AML-193 (cell line): ENCODE data around the gene ZNF358.
A peak's percentile ranks its signal among the peaks of the same experiment; 100 is the strongest.
"Not testable (repeated sequence)": the region's sequence is repeated elsewhere in the genome, so short reads cannot be mapped to it uniquely, and the experiment has no call there.

Experiments used
- DNase-seq, 2 experiments: peaks; one replicate each; lab custom pipeline; 2025; lab: John Stamatoyannopoulos, UW

The ZNF358 gene

DNA sequence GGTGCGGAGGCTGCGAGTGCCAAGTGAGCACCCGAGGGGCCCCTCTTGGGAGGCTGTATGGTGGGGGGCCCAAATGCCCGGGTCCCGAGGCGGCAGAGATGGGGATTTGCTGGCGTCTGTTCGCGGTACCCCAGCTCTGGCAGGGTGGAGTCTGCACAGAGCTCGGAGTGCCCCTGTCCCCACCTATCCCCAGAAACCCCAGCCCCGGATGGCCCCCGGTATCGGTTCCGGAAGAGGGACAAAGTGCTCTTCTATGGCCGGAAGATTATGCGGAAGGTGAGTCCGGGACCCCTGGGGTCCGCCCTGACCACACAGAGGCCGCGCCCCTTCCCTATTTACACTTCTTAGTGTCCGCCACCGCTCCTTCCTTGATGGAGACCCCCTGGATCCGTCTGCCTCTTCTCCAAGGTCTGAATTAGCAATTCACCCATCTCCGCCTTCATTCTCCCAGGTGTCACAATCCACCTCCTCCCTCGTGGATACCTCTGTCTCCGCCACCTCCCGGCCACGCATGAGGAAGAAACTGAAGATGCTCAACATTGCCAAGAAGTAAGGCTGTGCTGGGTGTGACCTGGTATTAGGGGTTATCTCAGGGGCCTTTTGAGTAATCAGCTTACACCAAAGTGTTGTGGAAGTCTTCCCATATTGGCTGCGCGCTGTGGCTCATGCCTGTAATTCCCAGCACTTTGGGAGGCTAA, 20.2 kb downstream of the ZNF358 start:
- no peak for DNase-seq

DNA sequence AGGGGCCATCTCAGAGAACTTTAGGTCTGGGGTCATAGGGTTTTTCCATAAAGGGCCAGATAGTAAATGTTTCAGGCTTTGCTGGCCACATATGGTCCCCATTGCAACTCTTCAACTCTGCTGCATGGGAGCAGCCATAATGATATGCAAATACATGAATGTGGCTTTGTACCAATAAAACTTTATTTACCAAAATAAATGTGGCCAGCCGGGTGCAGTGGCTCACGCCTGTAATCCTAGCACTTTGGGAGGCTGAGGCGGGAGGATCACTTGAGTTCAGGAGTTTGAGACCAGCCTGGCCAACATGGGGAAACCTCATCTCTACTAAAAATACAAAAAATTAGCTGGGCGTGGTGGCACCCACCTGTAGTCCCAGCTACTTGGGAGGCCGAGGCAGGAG, 23.1 kb downstream of the ZNF358 start:
- not testable (repeated sequence) for DNase-seq

DNA sequence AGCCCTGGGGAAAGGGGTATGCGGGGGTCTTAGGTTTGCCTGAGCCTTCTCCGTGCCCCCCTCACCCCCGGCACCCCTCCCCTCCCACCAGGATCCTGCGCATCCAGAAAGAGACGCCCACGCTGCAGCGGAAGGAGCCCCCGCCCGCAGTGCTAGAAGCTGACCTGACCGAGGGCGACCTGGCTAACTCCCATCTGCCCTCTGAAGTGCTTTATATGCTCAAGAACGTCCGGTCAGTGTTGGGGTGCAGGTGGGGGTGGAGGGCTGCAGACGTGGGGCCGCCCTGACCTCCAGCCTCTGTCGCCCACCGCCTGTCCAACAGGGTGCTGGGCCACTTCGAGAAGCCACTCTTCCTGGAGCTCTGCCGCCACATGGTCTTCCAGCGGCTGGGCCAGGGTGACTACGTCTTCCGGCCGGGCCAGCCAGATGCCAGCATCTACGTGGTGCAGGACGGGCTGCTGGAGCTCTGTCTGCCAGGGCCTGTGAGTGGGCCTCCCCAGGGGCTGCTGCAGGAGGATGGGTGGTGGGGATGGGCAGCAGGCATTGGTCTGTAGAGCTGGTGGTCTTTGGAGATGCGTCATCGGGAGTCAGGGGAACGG, 24.0 kb downstream of the ZNF358 start:
- DNase-seq: no peak

DNA sequence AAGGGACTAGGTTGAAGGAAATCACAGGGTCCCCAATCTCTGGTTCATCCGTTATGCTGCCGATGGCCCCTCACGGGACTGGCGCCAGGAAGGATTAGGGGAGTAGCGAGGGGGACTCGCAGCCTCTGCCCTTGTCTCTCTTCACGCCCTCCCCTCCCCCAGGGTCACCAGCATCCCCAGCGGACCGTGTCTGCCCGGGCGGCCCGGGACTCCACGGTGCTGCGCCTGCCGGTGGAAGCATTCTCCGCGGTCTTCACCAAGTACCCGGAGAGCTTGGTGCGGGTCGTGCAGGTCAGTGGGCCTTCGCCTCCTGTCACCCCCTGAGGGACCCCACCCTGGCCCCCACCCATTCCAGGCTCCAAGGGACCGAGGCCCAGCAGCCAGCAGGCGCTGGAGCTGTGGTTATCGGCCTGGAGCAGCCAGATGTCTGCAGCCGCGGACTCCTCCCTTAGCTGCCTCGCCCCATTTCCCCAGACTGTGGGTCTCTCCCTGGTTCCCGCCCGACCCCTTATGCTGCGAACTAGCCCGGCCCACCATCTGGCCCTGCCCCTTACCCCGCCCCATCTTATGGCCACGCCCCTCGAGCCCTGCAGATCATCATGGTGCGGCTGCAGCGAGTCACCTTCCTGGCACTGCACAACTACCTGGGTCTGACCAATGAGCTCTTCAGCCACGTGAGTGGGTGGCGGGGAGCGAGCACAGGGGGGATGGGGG, 25.0 kb downstream of the ZNF358 start:
- no peak for DNase-seq

DNA sequence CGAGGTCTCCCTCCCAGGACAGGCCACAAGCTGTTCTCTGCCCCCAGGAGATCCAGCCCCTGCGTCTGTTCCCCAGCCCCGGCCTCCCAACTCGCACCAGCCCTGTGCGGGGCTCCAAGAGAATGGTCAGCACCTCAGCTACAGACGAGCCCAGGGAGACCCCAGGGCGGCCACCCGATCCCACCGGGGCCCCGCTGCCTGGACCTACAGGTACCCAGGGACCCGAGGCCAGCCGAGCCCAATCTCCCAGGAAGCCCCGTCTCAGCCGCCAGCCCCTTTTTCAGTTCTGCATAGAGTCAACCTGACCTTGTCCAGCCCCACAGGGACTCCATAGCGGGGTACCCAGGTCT, 25.5 kb downstream of the ZNF358 start:
- DNase-seq: no peak

DNA sequence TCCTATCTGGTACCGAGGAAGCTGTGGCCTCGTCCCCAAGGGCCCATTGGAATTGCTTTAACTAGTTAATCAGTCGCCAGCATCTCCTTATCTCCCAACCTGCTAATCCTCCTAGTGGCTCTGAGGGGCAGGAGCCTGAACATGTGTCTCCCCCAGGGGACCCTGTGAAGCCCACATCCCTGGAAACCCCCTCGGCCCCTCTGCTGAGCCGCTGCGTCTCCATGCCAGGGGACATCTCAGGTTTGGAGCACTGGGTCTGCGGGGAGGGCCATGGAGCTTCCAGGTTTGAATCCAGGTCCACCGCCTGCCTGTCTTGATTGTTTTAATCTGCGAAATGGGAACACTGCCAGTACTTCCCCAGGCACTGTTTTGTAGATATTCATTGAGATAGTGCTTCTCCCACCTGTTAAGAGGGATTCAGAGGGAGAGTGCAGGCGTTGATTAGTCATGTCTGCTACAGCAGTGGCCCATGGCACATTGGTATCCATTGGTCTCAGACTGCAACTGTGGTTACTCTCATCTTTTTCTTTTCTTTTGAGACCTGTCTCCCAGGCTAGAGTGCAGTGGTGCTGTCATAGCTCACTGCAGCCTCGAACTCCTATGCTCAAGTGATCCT, 26.0 kb downstream of the ZNF358 start:
- DNase-seq: no peak

DNA sequence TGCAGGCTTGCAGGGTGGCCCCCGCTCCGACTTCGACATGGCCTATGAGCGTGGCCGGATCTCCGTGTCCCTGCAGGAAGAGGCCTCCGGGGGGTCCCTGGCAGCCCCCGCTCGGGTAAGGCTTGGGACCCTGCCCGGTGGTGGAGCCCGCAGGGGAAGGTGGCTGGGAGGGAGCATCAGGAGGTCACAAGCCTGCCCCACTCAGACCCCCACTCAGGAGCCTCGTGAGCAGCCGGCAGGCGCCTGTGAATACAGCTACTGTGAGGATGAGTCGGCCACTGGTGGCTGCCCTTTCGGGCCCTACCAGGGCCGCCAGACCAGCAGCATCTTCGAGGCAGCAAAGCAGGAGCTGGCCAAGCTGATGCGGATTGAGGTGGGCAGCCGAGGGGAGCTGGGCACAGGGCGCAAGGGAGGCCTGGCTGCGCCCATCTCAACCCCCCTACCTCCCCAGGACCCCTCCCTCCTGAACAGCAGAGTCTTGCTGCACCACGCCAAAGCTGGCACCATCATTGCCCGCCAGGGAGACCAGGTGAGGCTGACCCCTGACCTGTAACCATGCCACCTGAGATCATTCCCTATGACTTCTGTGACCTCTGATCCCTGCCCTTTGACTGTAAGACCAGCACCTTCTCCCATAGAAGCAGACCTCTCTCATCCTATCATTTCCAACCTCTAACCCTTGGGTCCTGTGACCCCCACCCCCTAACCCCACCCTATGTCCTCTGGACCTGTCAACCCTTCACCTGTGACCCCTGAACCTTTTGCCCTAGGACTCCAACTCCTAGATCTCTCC, 26.8 kb downstream of the ZNF358 start:
- DNase-seq: no peak

DNA sequence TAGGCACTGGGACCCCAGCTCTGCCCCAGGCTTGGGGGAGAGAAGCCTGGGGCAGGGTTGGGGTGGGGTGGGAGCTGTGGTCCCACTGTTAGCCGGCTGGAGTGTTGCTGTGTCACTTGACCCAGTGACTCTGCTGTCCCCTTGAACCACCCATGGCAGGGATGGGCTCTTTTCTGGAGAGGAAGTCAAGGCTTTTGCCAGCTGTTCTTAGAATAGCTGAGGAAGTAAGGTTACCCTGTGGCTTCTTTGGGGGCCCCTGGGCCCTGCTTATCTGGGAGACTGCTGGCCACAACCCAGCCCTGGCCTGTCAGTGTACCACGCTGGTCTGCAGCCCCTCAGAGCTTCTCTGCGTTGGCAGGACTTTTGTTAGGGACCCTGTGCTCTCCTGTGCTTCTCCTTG, 28.7 kb downstream of the ZNF358 start:
- DNase-seq: peak; percentile 48 to 66

DNA sequence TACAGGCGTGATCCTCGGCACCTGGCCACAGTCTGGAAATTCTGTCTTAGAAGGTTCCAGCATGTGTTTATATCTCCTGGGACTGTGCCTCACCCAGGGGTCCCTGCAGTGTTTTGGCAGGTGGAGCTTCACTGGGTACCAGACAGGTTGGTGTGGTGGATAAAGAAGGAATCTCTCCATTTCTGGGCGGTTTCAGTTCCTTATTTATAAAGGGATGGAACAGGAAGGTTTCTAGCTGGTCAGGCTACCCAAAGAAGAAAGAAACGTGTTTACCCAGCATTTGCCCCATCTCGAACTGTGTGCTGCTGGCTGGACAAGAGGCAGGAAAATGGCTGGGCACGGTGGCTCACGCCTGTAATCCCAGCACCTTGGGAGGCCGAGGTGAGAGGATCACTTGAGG, 29.4 kb downstream of the ZNF358 start:
- DNase-seq: no peak

DNA sequence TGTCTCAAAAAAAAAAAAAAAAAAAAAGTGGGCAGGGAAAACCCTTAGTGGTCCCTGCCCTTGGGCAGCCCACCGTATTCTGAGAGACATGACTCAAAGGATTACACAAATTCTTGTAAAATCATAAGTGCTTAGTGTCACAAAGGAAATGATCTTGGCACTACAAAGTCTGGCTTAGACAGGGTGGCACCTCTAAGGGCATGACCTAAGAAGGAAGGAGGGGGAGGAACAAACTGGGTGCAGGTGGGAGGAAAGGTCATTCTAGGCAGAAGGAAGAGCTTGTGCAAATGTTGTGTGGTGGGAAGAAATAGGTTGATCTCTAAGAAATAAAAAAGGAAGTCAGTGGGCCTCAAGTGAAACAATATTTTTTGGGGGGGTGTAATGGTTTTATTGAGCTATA, 30.0 kb downstream of the ZNF358 start:
- DNase-seq: peak; percentile 56 to 59

DNA sequence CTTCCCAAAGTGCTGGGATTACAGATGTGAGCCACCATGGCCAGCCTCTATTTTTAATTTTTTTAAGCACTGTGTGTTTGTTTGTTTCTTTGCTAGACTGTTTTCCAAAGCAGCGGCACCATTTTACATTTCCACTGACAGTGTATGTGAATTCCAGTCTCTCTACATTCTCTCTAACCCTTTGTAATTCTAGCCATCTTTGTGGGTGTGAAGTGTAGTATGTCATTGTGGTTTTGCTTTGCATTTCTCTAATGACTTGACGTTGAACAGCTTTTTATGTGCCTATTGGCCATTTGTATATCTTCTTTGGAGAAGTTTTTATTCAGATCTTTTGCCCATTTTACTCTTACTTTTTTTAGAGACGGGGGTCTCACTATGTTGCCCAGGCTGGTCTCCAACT, 31.3 kb downstream of the ZNF358 start:
- DNase-seq: no peak

DNA sequence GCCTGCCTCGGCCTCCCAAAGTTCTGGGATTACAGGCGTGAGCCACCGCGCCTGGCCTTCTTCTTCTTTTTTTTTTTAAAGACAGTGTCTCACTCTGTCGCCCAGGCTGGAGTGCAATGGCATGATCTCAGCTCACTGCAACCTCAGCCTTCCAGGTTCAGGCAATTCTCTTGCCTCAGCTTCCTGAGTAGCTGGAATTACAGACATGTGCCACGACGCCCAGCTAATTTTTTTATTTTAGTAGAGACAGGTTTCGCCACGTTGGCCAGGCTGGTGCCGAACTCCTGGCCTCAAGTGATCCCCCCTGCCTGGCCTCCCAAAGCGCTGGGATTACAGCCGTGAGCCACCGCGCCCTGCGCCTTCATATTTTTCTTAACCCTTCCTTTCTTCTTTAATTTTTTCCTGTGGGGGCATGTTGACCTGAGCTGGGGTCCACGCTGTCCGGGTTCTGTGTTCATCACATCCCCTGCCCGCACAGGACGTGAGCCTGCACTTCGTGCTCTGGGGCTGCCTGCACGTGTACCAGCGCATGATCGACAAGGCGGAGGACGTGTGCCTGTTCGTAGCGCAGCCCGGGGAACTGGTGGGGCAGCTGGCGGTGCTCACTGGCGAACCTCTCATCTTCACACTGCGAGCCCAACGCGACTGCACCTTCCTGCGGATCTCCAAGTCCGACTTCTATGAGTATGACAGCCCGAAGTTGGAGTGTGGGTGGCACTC, 33.7 kb downstream of the ZNF358 start:
- no peak for DNase-seq

DNA sequence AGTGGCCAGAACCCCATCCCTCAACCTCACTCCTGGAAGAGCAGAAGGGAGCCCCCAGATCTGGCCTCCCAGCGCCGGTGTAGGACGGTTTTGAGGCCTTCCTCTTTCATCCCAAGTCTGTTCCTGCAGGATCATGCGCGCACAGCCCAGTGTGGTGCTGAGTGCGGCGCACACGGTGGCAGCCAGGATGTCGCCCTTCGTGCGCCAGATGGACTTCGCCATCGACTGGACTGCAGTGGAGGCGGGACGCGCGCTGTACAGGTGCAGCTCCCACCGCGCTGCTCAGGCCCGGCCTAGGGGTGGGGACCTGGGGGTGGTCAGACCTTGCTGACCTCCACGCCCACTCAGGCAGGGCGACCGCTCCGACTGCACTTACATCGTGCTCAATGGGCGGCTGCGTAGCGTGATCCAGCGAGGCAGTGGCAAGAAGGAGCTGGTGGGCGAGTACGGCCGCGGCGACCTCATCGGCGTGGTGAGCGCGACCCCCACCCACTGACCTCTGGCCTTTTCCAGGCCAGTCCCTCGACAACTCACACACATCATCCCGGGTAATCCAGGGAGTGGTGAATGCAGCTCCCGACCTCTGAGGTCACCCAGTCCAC, 34.4 kb downstream of the ZNF358 start:
- DNase-seq: no peak

DNA sequence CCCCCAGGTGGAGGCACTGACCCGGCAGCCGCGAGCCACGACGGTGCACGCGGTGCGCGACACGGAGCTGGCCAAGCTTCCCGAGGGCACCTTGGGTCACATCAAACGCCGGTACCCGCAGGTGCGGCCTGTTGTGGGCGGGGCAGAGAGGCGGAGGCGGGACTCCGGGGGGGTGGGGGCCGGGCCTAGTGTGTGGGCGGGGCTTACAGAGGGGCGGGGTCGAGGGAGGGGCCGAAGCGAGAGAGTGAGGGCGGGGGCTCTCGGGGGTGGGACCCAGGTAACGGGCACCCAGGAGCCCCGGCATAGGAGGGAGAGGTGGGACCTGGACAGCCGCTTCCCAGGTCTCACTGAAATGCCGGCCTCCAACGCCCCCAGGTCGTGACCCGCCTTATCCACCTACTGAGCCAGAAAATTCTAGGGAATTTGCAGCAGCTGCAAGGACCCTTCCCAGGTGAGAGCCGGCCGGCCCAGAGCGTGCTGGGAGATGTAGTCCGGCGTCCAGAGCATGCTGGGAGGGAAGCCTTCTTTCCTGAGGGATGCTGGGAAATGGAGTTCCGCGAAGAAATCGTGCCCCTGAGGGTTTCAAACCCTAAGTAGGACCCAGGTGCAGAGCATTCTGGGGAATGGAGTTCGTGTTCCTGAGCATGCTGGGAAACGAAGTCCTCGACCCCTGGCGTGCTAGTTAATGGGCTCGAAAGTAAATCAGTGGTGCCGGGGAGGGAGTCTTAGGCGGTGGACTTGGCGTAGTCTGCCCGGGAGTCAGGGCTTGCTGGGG, 35.3 kb downstream of the ZNF358 start:
- no peak for DNase-seq

DNA sequence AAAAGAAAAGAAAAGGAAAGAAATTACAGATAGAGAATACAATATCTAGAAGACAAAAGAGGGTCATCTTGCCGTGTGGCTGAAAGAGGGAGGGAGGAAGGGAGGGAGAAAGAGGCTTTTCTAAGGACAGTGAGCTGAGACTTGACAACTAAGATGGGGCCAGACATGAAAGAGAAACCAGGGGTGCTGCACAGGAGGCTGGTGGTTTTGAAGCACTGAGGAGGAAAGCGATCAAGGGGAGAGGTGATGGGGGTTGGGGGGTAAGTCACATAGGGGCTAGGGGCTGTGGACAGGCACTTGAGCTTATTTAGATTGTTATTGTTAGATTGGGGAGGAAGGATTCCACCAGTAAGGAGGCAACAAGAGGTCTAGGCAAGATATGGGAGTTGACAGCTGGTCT, 36.9 kb downstream of the ZNF358 start:
- DNase-seq: no peak

DNA sequence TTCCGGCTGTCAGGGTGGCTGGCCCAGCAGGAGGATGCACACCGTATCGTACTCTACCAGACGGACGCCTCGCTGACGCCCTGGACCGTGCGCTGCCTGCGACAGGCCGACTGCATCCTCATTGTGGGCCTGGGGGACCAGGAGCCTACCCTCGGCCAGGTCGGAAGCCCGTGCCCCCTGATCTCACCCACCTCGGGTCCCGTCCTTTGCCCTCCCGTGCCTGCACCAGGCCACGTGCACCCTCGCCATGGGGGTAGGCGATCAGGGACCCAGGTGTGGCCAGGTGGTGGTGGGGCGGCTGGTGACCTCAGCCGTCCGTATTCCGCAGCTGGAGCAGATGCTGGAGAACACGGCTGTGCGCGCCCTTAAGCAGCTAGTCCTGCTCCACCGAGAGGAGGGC, 38.7 kb downstream of the ZNF358 start:
- DNase-seq: no peak

DNA sequence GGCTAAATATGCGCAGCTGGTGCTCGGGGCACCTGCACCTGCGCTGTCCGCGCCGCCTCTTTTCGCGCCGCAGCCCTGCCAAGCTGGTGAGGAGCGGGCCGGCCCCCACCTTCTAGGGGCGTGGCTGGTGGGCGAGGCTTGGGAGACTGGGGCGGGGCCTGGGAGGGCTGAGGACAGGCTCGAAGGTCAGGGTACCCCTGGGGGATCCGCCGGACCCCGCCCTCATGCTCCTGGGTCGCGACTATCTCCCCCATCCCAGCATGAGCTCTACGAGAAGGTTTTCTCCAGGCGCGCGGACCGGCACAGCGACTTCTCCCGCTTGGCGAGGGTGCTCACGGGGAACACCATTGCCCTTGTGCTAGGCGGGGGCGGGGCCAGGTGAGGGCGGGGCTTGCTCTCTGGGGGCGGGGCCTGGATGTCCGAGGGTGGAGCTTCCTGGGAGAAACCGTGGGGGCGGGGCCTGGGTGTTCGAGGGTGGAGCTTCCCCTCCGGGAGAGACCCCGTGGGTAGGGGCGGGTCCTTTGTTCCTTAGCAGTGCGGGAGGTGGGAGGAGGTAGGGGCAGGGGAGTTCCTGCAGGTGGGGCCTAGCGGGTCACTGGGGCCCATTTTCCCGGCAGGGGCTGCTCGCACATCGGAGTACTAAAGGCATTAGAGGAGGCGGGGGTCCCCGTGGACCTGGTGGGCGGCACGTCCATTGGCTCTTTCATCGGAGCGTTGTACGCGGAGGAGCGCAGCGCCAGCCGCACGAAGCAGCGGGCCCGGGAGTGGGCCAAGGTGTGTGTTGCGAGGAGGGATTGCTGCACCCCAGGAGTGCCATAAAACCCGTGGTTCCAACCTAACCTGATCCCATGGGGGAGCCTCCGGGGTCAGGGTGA, 39.3 kb downstream of the ZNF358 start:
- no peak for DNase-seq

DNA sequence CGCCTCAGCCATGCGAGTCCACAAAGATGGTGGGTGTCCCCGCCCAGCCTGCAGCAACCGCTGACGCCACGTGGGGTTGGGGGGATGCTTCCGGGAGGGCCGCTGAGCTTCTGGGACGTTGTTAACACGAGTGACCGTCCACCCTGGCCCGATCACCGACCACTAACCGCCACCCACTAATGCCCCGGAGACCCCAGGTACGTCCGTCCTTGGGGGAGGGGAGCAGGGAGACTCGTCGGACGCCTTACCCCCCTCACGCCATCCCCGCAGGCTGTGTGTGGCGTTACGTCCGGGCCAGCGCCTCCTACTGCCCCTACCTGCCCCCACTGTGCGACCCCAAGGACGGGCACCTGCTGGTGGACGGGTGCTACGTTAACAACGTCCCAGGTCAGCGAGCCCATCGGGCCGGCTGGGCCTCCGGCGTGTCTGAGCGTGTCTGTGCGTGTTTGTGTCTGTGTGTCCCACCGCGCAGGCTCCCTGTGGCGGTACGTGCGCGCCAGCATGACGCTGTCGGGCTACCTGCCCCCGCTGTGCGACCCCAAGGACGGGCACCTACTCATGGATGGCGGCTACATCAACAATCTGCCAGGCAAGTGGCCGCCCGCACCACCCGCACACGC, 40.9 kb downstream of the ZNF358 start:
- DNase-seq: no peak

DNA sequence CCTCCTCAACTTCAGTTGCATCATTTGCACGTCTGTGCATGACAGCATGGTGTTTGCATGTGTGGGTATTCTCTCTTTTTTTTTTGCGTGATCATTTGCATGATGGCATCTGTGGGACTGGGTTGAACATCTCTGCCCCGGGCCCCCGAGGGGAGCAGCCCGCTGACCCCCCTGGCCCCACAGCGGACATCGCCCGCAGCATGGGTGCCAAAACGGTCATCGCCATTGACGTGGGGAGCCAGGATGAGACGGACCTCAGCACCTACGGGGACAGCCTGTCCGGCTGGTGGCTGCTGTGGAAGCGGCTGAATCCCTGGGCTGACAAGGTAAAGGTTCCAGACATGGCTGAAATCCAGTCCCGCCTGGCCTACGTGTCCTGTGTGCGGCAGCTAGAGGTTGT, 42.8 kb downstream of the ZNF358 start:
- no peak for DNase-seq
